GM21529 (cell line): ENCODE results near the gene HMX3.

ENCODE experiments used
- ATAC-seq: cut with Tn5 transposase; IDR thresholded peaks from one replicate; pipeline ENCODE4 v1.9.1; 2021; ENCODE audit not compliant: unreplicated experiment

The HMX3 gene

DNA sequence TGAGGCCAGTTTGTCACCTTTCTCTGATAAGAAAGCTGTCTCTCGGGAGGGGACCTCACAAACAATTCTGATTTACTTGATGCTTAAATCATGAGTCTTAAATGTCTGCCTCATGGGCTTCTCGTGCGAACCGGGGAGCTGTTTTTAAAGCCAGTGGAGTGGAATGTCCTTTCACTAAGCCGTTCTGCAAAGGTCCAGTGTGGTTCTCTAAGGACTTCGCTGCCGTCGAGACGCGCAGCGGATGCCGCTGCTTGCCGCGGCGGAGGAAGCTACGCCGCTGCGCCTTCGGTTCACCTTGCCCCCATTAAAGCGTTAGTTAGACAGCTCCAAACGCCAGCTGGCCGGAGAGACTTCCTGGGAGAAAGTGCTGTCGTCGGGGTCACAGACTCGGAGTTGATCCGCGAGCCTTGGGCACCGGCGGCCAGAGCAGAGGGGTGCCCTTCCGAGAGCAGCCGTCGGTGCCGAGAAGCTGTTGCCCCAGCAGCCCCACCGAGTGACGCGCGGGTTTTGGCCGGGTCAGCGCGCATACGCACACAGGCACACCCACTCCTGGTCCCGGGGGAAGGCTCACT, 1.3 kb upstream of the HMX3 start:
- ATAC-seq = no peak

DNA sequence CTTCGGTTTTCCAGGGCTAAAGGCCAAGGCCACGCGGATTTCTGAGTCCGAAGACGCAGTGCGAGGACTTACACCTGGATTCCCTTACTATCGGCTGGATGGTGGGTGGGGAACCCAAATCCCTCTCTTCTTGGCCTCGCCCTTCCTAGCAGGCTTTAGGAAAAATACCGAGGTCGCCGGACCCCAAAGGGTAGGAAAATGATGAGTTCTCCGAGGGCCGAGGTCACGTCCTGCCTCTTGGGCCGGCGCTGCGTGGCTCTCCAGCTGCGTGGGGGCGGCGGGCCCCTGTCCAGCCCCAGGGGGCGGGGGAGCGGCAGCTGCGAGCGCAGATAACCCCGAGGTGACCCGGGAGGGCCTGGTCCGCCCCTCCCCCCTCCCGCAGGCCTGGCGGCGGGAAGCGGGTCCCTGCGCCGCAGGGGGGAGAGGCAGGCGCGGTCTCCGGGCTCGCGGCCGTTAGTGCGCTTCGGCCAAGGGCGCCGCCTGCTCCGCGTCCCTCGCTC, 805 bp upstream of the HMX3 start:
- no peak for ATAC-seq

DNA sequence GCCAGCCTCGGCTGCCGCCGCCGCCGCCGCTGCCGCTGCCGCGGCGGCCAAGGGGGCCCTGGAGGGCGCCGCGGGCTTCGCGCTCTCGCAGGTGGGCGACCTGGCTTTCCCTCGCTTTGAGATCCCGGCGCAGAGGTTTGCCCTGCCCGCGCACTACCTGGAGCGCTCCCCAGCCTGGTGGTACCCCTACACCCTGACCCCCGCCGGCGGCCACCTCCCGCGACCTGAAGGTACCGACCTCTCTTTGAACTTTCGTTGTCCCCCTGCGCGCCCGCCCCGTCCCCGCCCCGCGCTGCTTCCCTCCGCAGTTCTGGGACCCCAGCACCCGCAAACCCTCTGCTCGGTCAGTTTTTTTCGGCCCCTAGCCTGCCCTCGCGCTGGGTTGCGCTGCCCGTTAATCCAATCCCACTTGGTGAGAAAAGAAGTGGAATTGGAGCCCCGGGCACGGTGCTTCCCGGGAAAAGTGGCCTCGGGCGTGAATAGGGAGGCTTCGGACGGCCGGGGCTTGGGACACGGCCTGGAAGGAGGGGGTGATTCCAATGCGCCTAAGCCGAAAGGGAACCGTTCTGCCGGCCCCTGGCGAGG, 543 bp downstream of the HMX3 start:
- ATAC-seq = no peak

DNA sequence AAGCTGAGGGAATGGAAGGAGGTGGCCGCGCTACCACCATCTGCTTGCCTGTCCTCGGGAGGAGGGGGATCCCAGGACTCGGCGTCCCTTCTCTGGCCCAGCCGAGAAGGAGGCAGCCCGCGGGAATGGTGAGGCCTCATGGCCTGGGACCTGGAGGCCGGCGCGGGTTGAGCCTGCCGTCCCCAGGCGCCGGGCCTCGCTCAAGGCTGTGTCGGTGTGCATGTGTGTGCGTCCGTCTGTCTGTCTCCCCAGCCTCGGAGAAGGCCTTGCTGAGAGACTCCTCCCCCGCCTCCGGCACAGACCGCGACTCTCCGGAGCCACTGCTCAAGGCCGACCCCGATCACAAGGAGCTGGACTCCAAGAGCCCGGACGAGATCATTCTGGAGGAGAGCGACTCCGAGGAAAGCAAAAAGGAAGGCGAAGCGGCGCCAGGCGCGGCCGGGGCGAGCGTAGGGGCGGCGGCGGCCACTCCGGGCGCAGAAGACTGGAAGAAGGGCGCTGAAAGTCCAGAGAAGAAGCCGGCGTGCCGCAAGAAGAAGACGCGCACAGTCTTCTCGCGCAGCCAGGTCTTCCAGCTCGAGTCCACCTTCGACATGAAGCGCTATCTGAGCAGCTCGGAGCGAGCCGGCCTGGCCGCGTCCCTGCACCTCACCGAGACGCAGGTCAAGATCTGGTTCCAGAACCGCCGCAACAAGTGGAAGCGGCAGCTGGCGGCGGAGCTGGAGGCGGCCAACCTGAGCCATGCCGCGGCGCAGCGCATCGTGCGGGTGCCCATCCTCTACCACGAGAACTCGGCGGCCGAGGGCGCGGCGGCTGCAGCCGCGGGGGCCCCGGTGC, 1.3 kb downstream of the HMX3 start:
- no peak for ATAC-seq

DNA sequence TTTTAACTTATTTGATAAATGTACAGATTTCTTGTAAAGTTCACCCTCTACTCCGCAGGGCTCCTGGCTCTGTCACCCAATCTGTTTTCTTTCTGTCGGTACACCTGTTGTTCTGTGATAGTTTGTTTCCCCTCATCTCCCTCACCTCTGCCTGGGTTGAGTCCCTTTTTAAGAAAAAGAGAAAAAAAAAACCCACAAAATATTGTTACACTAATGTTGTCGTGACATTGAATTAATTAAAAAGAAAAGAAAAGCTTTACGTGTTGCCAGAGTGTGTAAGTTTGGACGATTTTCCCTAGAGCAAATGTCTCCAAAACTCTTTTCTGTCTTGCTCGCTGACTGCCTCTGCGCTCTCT, 3.4 kb downstream of the HMX3 start:
- no peak for ATAC-seq

DNA sequence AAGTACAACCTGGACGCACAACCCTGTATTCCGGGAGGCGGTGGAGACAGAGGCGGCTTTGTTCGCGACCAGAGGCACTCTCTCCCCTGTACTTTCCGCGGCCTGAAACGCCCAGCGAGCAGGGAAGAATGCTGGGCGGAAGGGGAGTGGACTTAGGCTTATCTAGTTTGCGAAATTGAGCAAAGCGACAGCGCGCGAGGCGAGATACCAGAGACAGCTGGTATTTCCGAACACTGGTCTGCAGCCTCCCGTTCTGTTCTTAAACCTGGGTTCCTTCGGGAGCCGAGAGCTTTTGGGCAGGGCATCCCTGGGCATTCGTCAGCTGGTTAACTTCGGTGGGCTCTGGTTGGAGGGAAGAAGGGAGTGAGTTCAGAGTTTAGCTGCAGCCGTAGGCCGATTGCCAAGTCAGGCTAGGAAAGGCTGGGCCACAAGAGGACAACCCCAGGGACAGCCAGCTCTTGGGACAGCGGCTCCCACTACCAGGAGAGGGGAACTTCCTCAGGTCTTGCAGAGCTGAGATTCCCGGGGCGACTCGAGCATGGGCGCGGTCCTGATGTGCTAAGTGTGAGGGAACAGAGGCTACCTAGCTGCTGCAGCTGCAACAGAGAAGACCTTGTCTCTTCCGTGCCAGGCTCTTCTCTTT, 3.9 kb downstream of the HMX3 start:
- no peak for ATAC-seq

DNA sequence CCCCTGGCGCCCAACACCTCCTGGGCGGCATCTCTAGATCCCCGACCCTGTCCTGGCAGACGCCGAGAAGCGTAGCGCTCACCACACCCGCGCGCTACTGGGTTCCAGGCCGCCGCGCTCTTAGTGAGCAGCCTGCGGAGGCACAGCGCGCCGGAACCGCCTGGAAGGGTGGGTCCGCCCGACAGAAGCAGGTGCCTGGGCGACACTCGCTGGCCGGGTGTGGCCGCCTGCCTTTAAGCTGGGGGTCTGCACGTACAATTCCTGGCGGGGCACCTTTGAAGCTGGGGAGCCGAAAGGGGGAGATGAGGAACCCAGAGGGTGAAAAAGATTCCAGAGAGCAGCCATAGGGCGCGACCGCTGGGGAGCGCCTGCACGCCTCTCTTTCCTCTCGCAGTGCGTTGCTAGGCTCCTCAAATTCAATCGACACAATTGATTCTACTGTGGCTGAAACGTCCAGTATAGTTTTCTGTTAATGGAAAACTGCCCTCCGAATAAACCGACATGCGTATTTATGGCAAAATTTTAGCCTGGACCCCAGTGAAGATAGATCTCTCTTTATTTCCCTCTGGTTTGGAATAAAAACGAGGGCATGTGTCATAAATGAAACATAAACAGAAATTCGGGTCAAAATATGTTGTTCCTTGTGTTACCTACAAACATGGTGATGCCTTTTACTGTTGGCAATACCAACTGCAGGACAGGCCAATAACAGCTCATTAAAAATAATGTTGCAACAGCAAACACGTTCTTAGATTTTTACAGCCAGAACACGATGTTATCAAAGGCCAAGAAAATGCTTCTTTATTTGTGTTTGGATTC, 4.6 kb downstream of the HMX3 start:
- ATAC-seq = no peak

DNA sequence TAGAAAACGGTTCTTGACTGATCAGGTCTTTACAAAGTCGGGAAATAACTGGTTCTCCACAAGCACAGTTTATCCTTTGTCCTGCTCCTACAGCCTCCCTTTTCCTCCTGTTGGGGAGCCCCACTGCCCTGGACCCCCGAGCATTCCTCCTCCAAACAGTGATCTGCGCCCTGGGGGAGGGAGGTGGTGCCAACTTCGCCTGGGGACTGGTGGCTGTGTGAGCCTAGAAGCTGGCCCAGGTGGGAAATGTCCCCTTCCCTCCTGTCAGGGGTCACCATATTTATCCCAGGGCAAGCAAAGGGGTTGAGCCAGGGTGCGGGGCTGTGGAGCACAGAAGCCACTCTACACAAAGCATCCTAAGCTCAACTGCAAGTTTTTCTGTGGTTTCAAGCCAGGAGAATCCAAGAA, 5.2 kb downstream of the HMX3 start:
- no peak for ATAC-seq

DNA sequence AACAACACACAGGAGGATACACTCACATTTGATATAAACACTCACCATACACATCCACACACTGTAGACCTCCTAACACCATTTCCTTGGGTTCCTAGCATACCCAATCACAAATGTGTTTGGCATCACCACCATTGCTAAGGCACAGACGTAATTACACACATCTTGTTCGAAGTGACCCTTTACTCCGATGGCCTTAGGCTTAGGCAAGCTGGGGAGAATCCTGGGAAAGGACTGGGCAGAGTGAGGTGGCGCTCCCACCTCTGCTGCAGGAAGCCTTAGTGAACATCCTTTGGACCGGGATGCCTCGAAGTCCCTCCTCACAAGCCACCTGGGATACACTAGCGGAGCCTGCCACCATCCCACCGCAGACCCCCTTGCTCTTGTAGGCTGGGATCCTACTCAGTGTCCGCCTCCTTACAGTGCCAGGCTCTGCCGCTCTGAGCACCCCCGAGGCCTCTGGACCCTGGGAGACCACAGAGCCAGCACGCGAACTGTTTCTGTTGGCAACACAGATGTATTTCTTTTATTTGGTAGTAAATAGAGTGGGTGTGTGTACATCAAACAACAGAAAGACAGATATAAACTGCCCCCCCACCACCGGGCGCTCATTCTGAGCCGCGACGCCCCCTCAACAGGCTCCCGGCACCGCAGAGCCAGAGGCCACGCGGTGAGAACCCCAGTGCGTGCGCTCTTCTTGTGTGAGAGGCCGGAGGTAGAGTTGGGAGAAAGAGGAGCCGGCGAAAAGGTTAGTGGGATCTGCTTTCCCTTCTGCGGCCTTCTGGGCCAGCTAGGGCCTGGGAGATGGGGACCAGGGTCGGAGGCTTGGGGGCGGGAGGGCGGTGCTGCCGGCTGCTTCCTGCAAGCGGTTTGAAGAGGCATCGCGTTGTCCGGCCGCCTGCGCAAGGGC, 6.3 kb downstream of the HMX3 start:
- no peak for ATAC-seq

DNA sequence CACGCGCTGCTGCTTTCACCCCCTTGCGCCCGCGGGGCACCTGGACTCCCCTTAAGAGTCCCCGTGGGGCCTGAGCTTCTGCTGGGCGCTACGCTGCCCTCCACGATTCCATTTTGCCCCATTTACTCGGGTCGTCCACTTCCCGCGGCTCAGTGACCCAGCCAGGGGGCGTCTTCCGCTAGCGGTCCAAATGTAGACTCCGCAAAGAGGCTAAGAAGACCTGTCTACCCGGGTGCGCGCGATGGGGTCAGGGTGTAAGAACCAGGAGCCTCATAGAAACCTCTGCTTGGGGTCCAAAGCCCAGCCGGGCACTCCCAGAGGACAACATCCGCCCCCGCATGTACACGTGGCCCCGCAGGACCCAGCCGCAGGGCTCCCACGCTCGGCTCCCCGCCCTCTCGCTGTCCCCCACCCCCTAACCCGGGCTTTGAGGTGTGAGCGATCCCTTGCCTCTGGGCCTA, 7.0 kb downstream of the HMX3 start:
- ATAC-seq = no peak

DNA sequence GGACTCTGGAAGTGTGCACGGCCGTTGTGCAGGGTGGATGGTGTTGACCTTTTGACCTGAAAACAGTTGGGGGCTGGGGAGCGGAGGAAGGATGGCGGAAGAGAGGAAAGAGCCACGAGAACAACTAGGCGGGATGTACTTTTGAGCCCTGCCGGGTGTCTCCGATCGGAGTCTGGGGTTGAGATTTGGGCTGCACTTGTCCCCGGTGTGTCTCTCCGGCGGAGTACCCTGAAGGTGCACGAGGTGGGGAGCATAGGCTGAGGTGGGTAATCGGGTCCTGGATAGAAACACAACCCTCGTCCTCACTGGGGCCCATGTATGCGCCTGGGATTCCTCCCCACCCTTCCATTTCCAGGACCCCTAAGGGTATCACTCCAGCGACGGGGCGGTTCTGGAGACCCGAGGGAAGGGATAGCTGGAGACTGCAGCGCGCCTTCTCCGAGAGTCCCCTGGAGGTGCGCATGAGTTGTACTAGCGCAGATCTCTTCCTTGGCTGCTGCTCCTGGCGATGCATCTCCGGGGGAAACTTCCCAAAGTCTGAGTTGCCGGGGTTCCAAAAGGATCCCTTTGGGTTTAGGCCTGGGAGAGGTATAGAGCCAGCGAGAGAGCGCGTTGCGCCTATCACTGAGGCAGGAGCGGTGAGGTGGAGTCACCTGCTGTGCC, 7.5 kb downstream of the HMX3 start:
- ATAC-seq = no peak

DNA sequence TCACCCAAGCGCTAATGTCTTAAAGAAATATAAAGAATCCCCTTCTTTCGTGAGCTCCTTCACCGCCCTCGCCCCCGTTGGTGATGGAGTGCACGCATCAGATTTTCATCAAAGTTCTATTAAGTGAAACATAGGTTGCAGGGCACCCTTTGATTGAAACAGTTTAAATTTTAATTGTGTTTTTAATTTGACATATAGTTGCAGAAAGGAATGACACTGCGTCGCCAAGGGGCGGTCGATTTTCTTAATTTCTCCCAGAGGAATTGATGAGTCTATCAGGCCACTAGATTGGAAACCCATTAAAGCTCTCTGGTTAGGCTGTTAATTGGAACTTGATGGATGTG, 8.0 kb downstream of the HMX3 start:
- ATAC-seq = no peak

DNA sequence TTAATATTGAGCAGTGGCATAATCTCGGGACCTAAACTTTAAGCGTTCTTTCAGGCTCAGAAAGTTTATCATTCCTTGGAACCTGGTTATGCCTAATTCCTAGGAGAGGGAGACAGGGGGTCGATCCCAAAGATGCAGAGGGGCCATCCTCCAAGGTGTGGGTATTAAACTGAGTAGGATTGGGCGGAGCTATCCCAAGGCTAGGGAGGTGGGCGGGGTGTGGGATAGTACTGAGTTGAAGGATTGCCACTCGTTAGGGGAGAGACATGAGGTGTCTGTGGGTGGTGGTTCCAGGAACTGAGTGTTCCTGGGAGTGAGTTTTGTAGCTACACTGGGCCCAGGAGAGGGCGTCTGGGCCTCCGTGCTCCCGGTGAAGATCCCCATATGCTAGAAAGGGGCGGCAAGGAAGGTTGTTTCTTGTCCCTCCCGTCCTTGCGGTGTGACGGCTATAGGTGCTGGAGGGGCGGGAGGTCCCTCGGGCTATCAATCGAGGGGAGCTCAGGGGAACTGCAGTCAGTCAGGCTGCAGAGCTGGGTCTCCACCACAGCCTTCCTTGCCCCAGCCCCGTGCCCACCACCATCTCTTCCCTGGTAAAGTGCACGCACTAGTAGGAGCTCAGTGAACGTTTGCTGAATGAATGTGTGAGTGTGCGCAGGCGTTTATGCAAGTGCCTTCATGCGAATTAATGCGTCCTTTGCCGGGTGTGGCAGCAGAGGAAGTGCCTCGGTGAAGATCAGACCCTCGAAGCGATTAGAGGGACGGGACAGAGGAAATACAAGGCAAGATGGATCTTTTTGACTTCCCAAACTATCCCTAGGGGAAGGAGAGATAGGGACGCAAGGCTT, 9.1 kb downstream of the HMX3 start:
- no peak for ATAC-seq

DNA sequence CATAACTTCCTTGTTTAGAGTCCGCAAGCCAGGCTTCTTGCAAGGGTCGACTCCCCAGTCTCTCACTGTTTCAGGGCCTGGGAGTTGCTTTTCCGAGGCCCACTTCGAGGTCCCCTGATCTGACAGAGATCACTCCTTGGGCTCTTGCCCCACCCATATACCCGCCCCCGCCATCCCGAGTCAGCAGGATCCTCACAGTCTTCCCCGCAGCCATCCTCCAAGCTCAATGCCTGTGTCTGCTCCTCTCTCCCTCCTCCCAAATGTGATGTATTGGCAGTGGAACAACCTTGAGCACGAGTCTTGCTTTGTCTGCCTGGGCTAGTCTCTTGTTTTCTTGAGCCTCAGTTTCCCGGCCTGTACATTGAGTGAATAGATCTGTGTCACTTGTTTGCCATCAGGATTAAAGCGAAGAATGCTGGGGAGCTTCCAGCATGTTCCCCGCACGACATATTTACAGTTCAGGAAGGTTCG, 9.8 kb downstream of the HMX3 start:
- ATAC-seq = no peak

DNA sequence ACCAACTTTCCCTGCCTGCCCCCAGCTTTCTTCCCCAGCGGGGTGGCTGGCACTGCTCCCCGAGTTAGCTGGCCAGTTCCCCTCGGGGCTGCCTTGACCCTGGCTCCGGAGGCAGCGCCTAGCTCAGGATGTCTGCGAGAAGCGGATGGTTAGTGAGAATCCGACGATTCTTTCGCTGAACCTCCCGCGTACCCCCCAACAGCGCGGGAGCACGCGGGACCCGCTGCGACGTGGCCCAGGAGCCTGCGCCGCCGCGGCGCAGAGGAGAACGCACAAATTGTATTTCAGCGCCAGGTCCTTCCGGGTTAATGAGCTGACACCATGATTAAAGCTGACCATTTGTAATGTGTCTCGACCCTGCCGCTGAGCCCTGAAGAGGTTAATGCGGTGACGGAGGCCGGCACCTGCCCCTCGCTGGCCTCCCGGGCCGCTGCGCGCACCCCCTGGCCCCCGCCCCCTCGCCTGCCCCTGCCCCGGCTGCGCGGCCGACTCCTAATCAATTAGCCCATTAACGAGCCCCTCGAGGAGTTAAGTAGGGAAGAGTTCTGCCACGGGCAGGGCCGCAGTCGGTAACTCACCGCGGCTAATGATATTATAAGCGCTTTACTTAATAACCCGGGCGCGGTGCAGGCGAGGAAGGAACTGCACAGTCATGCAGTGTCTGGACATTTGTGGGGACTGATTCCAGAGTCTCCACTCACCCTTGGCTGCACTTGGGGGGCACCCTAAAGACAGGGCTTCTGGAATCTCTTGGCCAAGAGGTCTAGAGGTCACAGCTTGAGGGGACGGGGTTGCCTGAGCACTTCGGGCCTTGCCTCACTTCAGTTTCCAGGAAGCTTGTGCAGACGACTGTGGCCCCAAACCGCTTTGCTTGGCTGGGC, 10.5 kb downstream of the HMX3 start:
- ATAC-seq = no peak

DNA sequence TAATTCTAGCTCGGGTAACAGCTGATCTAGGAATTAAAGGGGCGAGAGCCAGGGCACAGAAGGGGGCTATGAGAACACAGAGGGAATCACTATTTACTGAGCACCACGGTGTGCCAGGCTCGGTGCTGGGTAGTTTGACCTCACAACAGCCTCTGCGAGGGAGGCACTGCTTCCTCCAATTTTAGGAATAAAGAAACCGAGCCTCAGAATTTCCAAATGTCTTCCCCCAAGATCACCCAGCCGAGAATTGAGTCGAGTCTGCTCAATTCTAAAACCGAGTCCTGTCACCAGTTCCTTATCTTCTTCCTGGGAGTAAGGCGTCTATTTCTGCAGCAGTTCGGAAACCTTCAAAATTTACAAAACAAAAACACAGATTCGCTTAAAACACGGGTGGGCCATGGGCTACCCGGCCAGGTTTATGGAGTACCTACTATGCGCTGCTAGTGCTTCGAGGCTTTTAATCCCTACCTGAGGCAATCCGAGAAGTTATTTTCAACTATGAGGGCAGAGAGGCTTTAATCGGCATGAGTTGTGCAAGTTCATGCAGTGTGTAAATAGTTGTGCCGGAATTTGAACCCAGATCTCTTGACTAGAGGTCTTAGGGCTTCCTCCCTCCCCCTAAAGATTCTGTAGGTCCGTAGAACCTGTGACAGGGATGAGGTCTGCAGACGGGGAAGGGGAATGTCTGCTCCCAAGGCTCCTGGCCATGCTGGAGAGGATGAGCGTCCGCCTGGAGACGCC, 11.3 kb downstream of the HMX3 start:
- no peak for ATAC-seq
